Measurements from ENCODE around the gene SLAMF1. TPM values are rescaled to one million over a fixed set of nuclear protein-coding genes. Genes with fewer than 3 reads are reported as not detected.
"Not testable (repeated sequence)": the region's sequence is repeated elsewhere in the genome, so short reads cannot be mapped to it uniquely, and the experiment has no call there.

The SLAMF1 gene
- total RNA-seq, 2 experiments from 2014 or later: 59.3 to 105 TPM

DNA sequence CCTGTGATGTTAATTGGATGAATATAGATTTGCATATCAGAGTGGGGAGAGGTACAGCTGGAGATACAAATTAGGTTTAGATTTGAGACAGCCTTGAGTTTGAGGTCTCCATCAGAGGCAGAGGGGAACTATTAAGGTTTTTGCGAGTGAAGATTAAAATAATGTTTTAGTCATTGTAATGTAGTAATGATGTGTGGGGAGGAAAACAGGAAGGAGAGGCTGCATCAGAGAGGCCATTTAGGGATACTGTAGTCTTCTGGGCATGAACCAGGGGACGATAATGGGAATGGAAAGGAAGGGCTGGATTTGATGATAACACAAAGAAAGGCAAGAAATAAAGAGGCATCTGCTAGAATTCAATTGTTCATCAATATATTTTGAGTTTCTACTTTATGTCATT lies 77.0 kb downstream of the SLAMF1 start:
- CTCF ChIA-PET: interaction anchor here (1.1 to 2.4 kb wide), 4 partner anchors 10 to 105 kb away, joined by 3 to 10 read pairs (median 4); no protein-coding TSS in a partner anchor
- H3K4me3 Mint-ChIP-seq: peak overlapping the region; percentile 2
- ATAC-seq (no peak), DNase-seq (no peak)
- H3K4me1 Mint-ChIP-seq: peaks cover 89% of the 10 kb centered on the region
- H3K27ac Mint-ChIP-seq: peak overlapping the region; percentile 79
- no peaks in the 10 kb centered on the region for H3K27me3 Mint-ChIP-seq
- H3K36me3 Mint-ChIP-seq: peaks cover 48% of the 10 kb centered on the region
- no peaks in the 10 kb centered on the region for H3K9me3 Mint-ChIP-seq (ENCODE audit: low read depth)

DNA sequence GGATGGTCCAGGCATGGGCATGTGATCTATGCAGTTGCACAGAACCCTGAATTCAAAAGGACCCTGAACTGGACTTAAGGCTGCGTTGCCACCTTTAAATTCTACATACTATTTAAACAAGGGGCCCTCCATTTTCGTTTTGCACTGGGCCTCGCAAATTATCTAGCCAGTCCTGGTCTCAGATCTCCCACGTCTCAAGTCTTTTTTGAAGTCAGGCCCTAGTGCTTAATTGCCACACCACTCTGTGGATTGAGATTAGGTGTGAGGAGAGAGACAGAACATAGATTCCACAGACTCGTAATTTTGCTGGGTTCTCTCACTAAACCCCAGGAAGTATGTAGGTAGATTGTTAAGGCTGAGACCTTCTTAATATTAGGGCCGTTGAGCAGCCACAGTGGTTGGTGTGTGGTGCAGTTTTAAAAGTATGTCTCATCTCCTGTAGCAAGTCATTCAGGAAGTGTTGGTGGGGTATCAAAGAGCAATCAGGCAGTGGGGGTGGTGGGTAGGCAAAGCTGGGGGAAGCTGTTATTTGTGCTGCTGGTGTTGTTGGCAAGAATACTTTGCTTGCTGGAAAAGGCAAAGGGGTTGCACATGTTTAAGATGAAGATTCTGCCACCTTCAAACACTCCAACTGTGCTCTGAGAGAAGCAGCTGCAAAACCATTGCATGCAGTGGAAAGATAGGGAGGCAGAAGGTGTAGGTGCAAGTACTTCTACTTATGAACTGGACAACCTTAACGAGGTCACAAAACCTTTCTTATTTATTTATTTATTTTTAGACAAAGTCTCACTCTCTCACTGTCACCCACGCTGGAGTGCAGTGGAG lies 78.8 kb downstream of the SLAMF1 start:
- H3K36me3 Mint-ChIP-seq: peaks cover 57% of the 10 kb centered on the region
- H3K27me3 Mint-ChIP-seq: no peaks in the 10 kb centered on the region
- peak; percentile 89 for DNase-seq
- peaks cover 91% of the 10 kb centered on the region for H3K4me1 Mint-ChIP-seq
- H3K4me3 Mint-ChIP-seq: peak overlapping the region; percentile 58
- CTCF ChIA-PET: interaction anchor here (0.6 to 2.2 kb wide), 6 partner anchors 10 to 529 kb away, joined by 3 to 11 read pairs (median 3); no protein-coding TSS in a partner anchor
- peaks cover 4% of the 10 kb centered on the region for H3K9me3 Mint-ChIP-seq (ENCODE audit: low read depth)
- ATAC-seq: peak; percentile 95
- peak overlapping the region; percentile 99 for H3K27ac Mint-ChIP-seq

DNA sequence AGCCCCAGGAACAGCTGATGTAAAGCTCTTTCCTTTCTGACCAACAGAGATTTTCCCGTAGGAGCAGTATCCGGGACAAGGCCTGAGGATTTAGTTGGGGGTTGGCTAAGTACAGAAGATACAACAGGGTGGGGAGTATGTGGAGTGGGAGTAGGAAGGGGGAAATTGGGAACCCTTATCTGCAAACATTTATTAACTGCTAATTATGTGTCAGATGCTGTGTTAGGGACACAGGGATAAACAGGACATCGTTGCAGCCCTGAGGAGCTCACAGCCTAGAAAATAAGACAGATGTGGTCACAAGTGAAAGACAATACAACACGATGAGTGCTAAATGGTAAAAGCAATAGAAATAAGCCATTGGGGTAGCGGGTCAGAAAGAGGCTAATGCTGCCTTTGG lies 79.5 kb downstream of the SLAMF1 start:
- peaks cover 58% of the 10 kb centered on the region for H3K36me3 Mint-ChIP-seq
- peak; percentile 6 for ATAC-seq

DNA sequence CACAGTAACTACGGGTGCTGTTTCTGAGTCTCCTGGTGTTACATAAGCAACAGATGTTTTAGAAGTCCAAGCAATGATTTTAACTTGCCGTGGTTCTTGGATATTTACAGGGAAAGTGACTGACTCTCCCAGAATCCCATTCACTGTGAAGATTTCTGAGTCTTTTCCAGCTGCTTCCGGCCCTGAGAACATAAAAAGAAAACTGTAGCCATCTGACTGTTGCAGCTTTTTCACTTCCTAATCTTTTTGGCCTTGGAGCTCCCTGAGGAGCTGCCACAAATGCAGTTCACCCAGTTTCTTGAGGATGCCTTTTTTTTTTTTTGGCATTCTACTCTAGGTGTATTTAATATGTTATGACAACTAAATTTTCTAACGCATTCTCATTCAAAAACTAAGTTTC lies 81.3 kb downstream of the SLAMF1 start:
- no peak for ATAC-seq
- H3K36me3 Mint-ChIP-seq: peaks cover 57% of the 10 kb centered on the region
- DNase-seq: no peak
- CTCF ChIA-PET: interaction anchor here (1.0 to 18.7 kb wide), 5 partner anchors 10 to 107 kb away, joined by 3 to 120 read pairs (median 8); partner anchors contain the start of gene CD84
- peaks cover 7% of the 10 kb centered on the region for H3K9me3 Mint-ChIP-seq (ENCODE audit: low read depth)
- H3K27ac Mint-ChIP-seq: peak overlapping the region; percentile 70
- H3K4me1 Mint-ChIP-seq: peaks cover 88% of the 10 kb centered on the region
- no peaks in the 10 kb centered on the region for H3K27me3 Mint-ChIP-seq
- no peak overlapping the region for H3K4me3 Mint-ChIP-seq

More for the DNA sequence above, 79.5 kb downstream of the SLAMF1 start:
- Mint-ChIP-seq H3K27me3 (no peaks in the 10 kb centered on the region), H3K4me3 (peak overlapping the region; percentile 58), H3K27ac (peak overlapping the region; percentile 99), H3K4me1 (peaks cover 88% of the 10 kb centered on the region), H3K9me3 (ENCODE audit: low read depth) (peaks cover 7% of the 10 kb centered on the region)
- DNase-seq: no peak
- CTCF ChIA-PET: interaction anchor here (1.0 to 18.7 kb wide), 4 partner anchors 8 to 40 kb away, joined by 4 to 120 read pairs (median 7); partner anchors contain the start of gene CD84

DNA sequence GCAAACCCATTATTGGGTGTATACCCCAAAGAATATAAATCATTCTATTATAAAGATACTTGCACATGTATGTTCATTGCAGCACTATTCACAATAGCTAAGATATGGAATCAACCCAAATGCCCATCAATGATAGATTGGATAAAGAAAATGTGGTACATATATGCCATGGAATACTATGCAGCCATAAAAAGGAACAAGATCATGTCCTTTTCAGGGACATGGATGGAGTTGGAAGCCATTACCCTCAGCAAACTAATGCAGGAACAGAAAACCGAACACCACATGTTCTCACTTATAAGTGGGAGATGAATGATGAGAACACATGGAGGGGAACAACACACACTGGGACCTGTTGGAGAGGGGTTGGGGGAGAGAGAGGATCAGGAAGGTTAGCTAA lies 83.6 kb downstream of the SLAMF1 start:
- H3K27me3 Mint-ChIP-seq; DNase-seq; H3K4me3 Mint-ChIP-seq; ATAC-seq; H3K27ac Mint-ChIP-seq; H3K9me3 Mint-ChIP-seq (ENCODE audit: low read depth): not testable (repeated sequence)
- CTCF ChIA-PET: interaction anchor here (2.3 to 24.3 kb wide), 4 partner anchors 12 to 49 kb away, joined by 8 to 337 read pairs (median 70); partner anchors contain the start of gene CD84
- H3K36me3 Mint-ChIP-seq: peaks cover 57% of the 10 kb centered on the region
- H3K4me1 Mint-ChIP-seq: peaks cover 87% of the 10 kb centered on the region

DNA sequence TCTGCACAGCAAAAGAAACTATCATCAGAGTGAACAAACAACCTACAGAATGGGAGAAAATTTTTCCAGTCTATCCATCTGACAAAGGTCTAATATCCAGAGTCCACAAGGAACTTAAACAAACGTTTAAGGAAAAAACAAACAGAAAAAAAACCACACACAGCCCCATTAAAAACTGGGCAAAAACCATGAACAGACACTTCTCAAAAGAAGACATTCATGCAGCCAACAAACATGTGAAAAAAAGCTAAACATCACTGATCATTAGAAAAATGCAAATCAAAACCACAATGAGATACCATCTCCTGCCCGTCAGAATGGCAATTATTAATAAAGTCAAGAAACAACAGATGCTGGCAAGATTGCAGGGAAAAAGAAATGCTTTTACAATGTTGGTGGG lies 84.1 kb downstream of the SLAMF1 start:
- H3K27ac Mint-ChIP-seq; DNase-seq; H3K4me3 Mint-ChIP-seq; H3K27me3 Mint-ChIP-seq; ATAC-seq; H3K9me3 Mint-ChIP-seq (ENCODE audit: low read depth): not testable (repeated sequence)
- Mint-ChIP-seq H3K36me3 (peaks cover 57% of the 10 kb centered on the region), H3K4me1 (peaks cover 87% of the 10 kb centered on the region)
- CTCF ChIA-PET: interaction anchor here (5.3 to 24.3 kb wide), 3 partner anchors 12 to 50 kb away, joined by 19 to 337 read pairs (median 120); partner anchors contain the start of gene CD84

DNA sequence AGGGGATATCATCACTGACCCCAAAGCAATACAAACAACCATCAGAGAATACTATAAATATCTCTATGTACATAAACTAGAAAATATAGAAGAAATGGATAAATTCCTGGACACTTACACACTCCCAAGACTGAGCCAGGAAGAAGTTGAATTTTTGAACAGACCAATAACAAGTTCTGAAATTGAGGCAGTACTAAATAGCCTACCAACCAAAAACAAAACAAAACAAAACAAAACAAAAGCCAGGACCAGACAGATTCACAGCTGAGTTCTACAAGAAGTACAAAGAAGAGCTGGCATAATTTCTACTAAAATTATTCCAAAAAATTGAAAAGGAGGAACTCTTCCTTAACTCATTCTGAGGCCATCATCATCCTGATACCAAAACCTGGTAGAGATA lies 86.0 kb downstream of the SLAMF1 start:
- no peak for DNase-seq
- Mint-ChIP-seq H3K27me3 (no peaks in the 10 kb centered on the region), H3K4me1 (peaks cover 72% of the 10 kb centered on the region), H3K36me3 (peaks cover 56% of the 10 kb centered on the region), H3K4me3 (peak overlapping the region; percentile 80), H3K27ac (peak overlapping the region; percentile 94), H3K9me3 (ENCODE audit: low read depth) (peaks cover 7% of the 10 kb centered on the region)
- CTCF ChIA-PET: interaction anchor here (0.8 to 24.3 kb wide), 8 partner anchors 10 to 132 kb away, joined by 3 to 337 read pairs (median 8); partner anchors contain the start of gene CD84
- ATAC-seq: peak; percentile 34

DNA sequence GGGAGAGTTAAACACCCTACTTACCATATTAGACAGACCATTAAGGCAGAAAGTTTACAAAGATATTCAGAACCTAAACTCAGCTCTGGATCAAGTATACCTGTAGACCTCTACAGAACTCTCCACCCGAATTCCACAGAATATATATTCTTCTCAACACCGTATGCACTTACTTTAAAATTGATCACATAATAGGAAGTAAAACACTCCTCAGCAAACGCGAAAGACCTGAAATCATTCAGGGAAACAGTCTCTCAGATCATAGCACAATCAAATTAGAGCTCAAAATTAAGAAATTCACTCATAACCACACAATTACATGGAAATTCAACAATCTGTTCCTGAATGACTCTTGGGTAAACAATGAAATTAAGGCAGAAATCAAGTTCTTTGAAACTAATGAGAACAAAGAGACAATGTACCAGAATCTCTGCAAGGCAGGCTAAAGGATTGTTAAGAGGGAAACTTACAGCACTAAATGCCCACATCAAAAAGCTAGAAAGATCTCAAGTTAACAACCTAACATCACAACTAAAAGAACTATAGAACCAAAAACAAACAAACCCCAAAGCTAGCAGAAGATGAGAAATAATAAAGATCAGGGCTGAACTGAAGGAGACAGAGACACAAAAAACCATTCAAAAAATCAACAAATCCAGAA lies 86.7 kb downstream of the SLAMF1 start:
- DNase-seq (no peak), ATAC-seq (peak; percentile 21)
- CTCF ChIA-PET: interaction anchor here (1.2 to 24.3 kb wide), 7 partner anchors 9 to 131 kb away, joined by 4 to 337 read pairs (median 10); partner anchors contain the start of gene CD84
- H3K27ac Mint-ChIP-seq: peak overlapping the region; percentile 94
- peak overlapping the region; percentile 80 for H3K4me3 Mint-ChIP-seq
- H3K9me3 Mint-ChIP-seq (ENCODE audit: low read depth): peaks cover 7% of the 10 kb centered on the region
- no peaks in the 10 kb centered on the region for H3K27me3 Mint-ChIP-seq
- peaks cover 65% of the 10 kb centered on the region for H3K4me1 Mint-ChIP-seq
- H3K36me3 Mint-ChIP-seq: peaks cover 54% of the 10 kb centered on the region

DNA sequence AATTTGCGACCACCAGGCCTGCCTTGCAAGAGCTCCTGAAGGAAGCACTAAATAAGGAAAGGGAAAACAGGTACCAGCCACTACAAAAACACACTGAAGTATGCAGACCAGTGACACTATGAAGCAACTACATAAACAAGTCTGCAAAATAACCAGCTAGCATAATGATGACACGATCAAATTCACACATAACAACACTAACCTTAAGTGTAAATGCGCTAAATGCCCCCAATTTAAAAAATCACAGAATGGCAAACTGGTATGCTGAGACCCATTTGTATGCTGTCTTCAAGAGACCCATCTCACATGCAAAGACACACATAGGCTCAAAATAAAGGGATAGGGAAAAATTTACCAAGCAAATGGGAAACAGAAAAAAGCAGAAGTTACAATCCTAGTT lies 87.4 kb downstream of the SLAMF1 start:
- not testable (repeated sequence) for H3K9me3 Mint-ChIP-seq (ENCODE audit: low read depth); H3K27me3 Mint-ChIP-seq; DNase-seq; ATAC-seq
- Mint-ChIP-seq H3K36me3 (peaks cover 48% of the 10 kb centered on the region), H3K4me1 (peaks cover 59% of the 10 kb centered on the region), H3K27ac (peak overlapping the region; percentile 94), H3K4me3 (peak overlapping the region; percentile 80)
- CTCF ChIA-PET: interaction anchor here (2.6 to 24.3 kb wide), 4 partner anchors 9 to 53 kb away, joined by 10 to 337 read pairs (median 70); partner anchors contain the start of gene CD84

DNA sequence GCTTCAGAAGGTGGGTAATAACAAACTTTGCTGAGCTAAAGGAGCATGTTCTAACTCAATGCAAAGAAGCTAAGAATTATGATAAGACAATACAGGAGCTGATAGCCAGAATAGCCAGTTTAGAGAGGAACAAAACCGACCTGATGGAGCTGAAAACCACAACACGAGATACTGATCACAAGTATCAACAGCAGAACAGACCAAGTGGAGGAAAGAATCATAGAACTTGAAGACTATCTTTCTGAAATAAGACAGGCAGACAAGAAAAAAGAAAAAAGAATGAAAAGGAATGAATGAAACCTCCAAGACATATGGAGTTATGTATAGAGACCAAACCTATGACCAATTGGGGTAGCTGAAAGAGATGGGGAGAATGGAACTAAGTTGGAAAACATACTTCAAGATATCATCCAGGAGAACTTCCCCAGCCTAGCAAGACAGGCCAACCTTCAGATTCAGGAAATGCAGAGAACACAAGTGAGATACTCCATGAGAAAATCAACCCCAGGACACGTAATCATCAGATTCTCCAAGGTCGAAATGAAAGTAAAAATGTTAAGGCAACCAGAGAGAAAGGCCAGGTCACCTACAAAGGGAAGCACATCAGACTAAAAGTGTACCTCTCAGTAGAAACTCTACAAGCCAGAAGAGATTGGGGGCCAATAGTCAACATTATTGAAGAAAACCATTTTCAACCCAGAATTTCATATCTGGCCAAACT lies 88.0 kb downstream of the SLAMF1 start:
- no peaks in the 10 kb centered on the region for H3K27me3 Mint-ChIP-seq
- ATAC-seq (peak; percentile 55), DNase-seq (no peak)
- CTCF ChIA-PET: interaction anchor here (1.1 to 24.3 kb wide), 5 partner anchors 8 to 54 kb away, joined by 4 to 337 read pairs (median 19); partner anchors contain the start of gene CD84
- H3K4me1 Mint-ChIP-seq: peaks cover 54% of the 10 kb centered on the region
- peaks cover 46% of the 10 kb centered on the region for H3K36me3 Mint-ChIP-seq
- peak overlapping the region; percentile 80 for H3K4me3 Mint-ChIP-seq
- peaks cover 7% of the 10 kb centered on the region for H3K9me3 Mint-ChIP-seq (ENCODE audit: low read depth)
- peak overlapping the region; percentile 94 for H3K27ac Mint-ChIP-seq

All from activated CD8-positive, alpha-beta memory T cell treated with anti-CD3 and anti-CD28 coated beads, Interleukin-2, amount 10 ng/mL, durations not matched to agents 7 days and 5 days (primary cell).